ENCODE data around the gene GDAP2. TPM values are rescaled to one million over a fixed set of nuclear protein-coding genes. Genes with fewer than 3 reads are reported as not detected.
A peak's percentile ranks its signal among the peaks of the same experiment; 100 is the strongest.
"Not testable (repeated sequence)": the region's sequence is repeated elsewhere in the genome, so short reads cannot be mapped to it uniquely, and the experiment has no call there.

Gene GDAP2
- polyA plus RNA-seq, 2 donors, result 2.5 to 4.3 TPM

GRCh38 chr1:117942293-117942692 is 12.9 kb upstream of the GDAP2 start:
- Histone ChIP-seq H3K27me3 (ENCODE audit: control insufficient read depth in 1 of 2, insufficient read depth in 2 of 2, low read length in 2 of 2) (no peaks in the 10 kb centered on the region), H3K4me3 (ENCODE audit: low read depth in 1 of 2, low read length in 2 of 2) (no peak overlapping the region), H3K9me3 (ENCODE audit: control insufficient read depth in 2 of 2, insufficient read depth in 1 of 2, low read depth in 1 of 2, low read length in 1 of 2) (no peaks in the 10 kb centered on the region), H3K36me3 (ENCODE audit: control insufficient read depth in 2 of 2, insufficient read depth in 2 of 2, low read length in 1 of 2) (peaks cover 6 to 16% of the 10 kb centered on the region in 2 donors), H3K4me1 (ENCODE audit: control insufficient read depth in 2 of 2, insufficient read depth in 2 of 2, low read length in 1 of 2) (no peaks in the 10 kb centered on the region), H3K27ac (ENCODE audit: low read depth in 2 of 2, low read length in 1 of 2) (no peak overlapping the region)
- WGBS, 2 donors, result 96% methylated on average over 2 of the region's 2 CpGs

- WGBS, 2 donors, result 92 to 93% methylated on average over 2 of the region's 2 CpGs
- Histone ChIP-seq H3K27ac (ENCODE audit: low read depth in 2 of 2, low read length in 1 of 2) (no peak overlapping the region), H3K4me1 (ENCODE audit: control insufficient read depth in 2 of 2, insufficient read depth in 2 of 2, low read length in 1 of 2) (peaks cover 0 to 3% of the 10 kb centered on the region in 2 donors), H3K36me3 (ENCODE audit: control insufficient read depth in 2 of 2, insufficient read depth in 2 of 2, low read length in 1 of 2) (peaks cover 0 to 5% of the 10 kb centered on the region in 2 donors), H3K27me3 (ENCODE audit: control insufficient read depth in 1 of 2, insufficient read depth in 2 of 2, low read length in 2 of 2) (no peaks in the 10 kb centered on the region), H3K9me3 (ENCODE audit: control insufficient read depth in 2 of 2, insufficient read depth in 1 of 2, low read depth in 1 of 2, low read length in 1 of 2) (peaks cover 0 to 3% of the 10 kb centered on the region in 2 donors), H3K4me3 (ENCODE audit: low read depth in 1 of 2, low read length in 2 of 2) (no peak overlapping the region)
These were observed 4.3 kb upstream of the GDAP2 start for GRCh38 chr1:117933769-117934168.

- H3K27me3 ChIP-seq (ENCODE audit: control insufficient read depth in 1 of 2, insufficient read depth in 2 of 2, low read length in 2 of 2), result no peaks in the 10 kb centered on the region
- H3K27ac ChIP-seq (ENCODE audit: low read depth in 2 of 2, low read length in 1 of 2), result no peak overlapping the region
- H3K9me3 ChIP-seq (ENCODE audit: control insufficient read depth in 2 of 2, insufficient read depth in 1 of 2, low read depth in 1 of 2, low read length in 1 of 2), result peaks cover 0 to 3% of the 10 kb centered on the region in 2 donors
- no peak overlapping the region for H3K4me3 ChIP-seq (ENCODE audit: low read depth in 1 of 2, low read length in 2 of 2)
- H3K36me3 ChIP-seq (ENCODE audit: control insufficient read depth in 2 of 2, insufficient read depth in 2 of 2, low read length in 1 of 2), result peaks cover 0 to 2% of the 10 kb centered on the region in 2 donors
- H3K4me1 ChIP-seq (ENCODE audit: control insufficient read depth in 2 of 2, insufficient read depth in 2 of 2, low read length in 1 of 2), result peaks cover 0 to 3% of the 10 kb centered on the region in 2 donors
- 63 to 77% methylated on average over 4 of the region's 4 CpGs for WGBS, 2 donors
These were observed 3.2 kb upstream of the GDAP2 start for GRCh38 chr1:117932576-117932975.

- H3K36me3 ChIP-seq (ENCODE audit: control insufficient read depth in 2 of 2, insufficient read depth in 2 of 2, low read length in 1 of 2), result peaks cover 0 to 2% of the 10 kb centered on the region in 2 donors
- peaks cover 0 to 3% of the 10 kb centered on the region in 2 donors for H3K4me1 ChIP-seq (ENCODE audit: control insufficient read depth in 2 of 2, insufficient read depth in 2 of 2, low read length in 1 of 2)
- peak overlapping the region; percentile 92 to 96 for H3K4me3 ChIP-seq (ENCODE audit: low read depth in 1 of 2, low read length in 2 of 2)
- peaks cover 0 to 3% of the 10 kb centered on the region in 2 donors for H3K9me3 ChIP-seq (ENCODE audit: control insufficient read depth in 2 of 2, insufficient read depth in 1 of 2, low read depth in 1 of 2, low read length in 1 of 2)
- H3K27me3 ChIP-seq (ENCODE audit: control insufficient read depth in 1 of 2, insufficient read depth in 2 of 2, low read length in 2 of 2), result no peaks in the 10 kb centered on the region
- WGBS, 2 donors, result 1 to 4% methylated on average over 6 of the region's 6 CpGs
- no peak overlapping the region for H3K27ac ChIP-seq (ENCODE audit: low read depth in 2 of 2, low read length in 1 of 2)
These were observed 1.1 kb upstream of the GDAP2 start for GRCh38 chr1:117930484-117930883.

GRCh38 chr1:117930173-117930447 is 689 bp upstream of the GDAP2 start:
- H3K4me1 ChIP-seq (ENCODE audit: control insufficient read depth in 2 of 2, insufficient read depth in 2 of 2, low read length in 1 of 2), result peaks cover 0 to 3% of the 10 kb centered on the region in 2 donors
- H3K9me3 ChIP-seq (ENCODE audit: control insufficient read depth in 2 of 2, insufficient read depth in 1 of 2, low read depth in 1 of 2, low read length in 1 of 2), result peaks cover 0 to 3% of the 10 kb centered on the region in 2 donors
- peak overlapping the region; percentile 92 to 96 for H3K4me3 ChIP-seq (ENCODE audit: low read depth in 1 of 2, low read length in 2 of 2)
- no peaks in the 10 kb centered on the region for H3K27me3 ChIP-seq (ENCODE audit: control insufficient read depth in 1 of 2, insufficient read depth in 2 of 2, low read length in 2 of 2)
- H3K27ac ChIP-seq (ENCODE audit: low read depth in 2 of 2, low read length in 1 of 2), result peak overlapping the region; percentile 68 to 70
- WGBS, 2 donors, result 1% methylated on average over 12 of the region's 12 CpGs
- peaks cover 0 to 2% of the 10 kb centered on the region in 2 donors for H3K36me3 ChIP-seq (ENCODE audit: control insufficient read depth in 2 of 2, insufficient read depth in 2 of 2, low read length in 1 of 2)

GRCh38 chr1:117928881-117929342 is 509 bp downstream of the GDAP2 start:
- 0% methylated on average over 24 of the region's 24 CpGs for WGBS, 2 donors
- Histone ChIP-seq H3K36me3 (ENCODE audit: control insufficient read depth in 2 of 2, insufficient read depth in 2 of 2, low read length in 1 of 2) (no peaks in the 10 kb centered on the region), H3K4me1 (ENCODE audit: control insufficient read depth in 2 of 2, insufficient read depth in 2 of 2, low read length in 1 of 2) (peaks cover 0 to 3% of the 10 kb centered on the region in 2 donors), H3K27ac (ENCODE audit: low read depth in 2 of 2, low read length in 1 of 2) (peak overlapping the region; percentile 87 to 95), H3K4me3 (ENCODE audit: low read depth in 1 of 2, low read length in 2 of 2) (peak overlapping the region; percentile 92 to 96), H3K9me3 (ENCODE audit: control insufficient read depth in 2 of 2, insufficient read depth in 1 of 2, low read depth in 1 of 2, low read length in 1 of 2) (peaks cover 0 to 3% of the 10 kb centered on the region in 2 donors), H3K27me3 (ENCODE audit: control insufficient read depth in 1 of 2, insufficient read depth in 2 of 2, low read length in 2 of 2) (no peaks in the 10 kb centered on the region)

GRCh38 chr1:117925981-117926380 is 3.4 kb downstream of the GDAP2 start:
- Histone ChIP-seq H3K4me3 (ENCODE audit: low read depth in 1 of 2, low read length in 2 of 2) (no peak overlapping the region), H3K4me1 (ENCODE audit: control insufficient read depth in 2 of 2, insufficient read depth in 2 of 2, low read length in 1 of 2) (peaks cover 0 to 3% of the 10 kb centered on the region in 2 donors), H3K9me3 (ENCODE audit: control insufficient read depth in 2 of 2, insufficient read depth in 1 of 2, low read depth in 1 of 2, low read length in 1 of 2) (peaks cover 0 to 3% of the 10 kb centered on the region in 2 donors), H3K36me3 (ENCODE audit: control insufficient read depth in 2 of 2, insufficient read depth in 2 of 2, low read length in 1 of 2) (no peaks in the 10 kb centered on the region), H3K27ac (ENCODE audit: low read depth in 2 of 2, low read length in 1 of 2) (no peak overlapping the region), H3K27me3 (ENCODE audit: control insufficient read depth in 1 of 2, insufficient read depth in 2 of 2, low read length in 2 of 2) (no peaks in the 10 kb centered on the region)
- 92 to 99% methylated on average over 3 of the region's 3 CpGs for WGBS, 2 donors

GRCh38 chr1:117922717-117923116 is 6.7 kb downstream of the GDAP2 start:
- 82 to 83% methylated on average over 7 of the region's 7 CpGs for WGBS, 2 donors
- H3K27ac ChIP-seq (ENCODE audit: low read depth in 2 of 2, low read length in 1 of 2); H3K9me3 ChIP-seq (ENCODE audit: control insufficient read depth in 2 of 2, insufficient read depth in 1 of 2, low read depth in 1 of 2, low read length in 1 of 2); H3K27me3 ChIP-seq (ENCODE audit: control insufficient read depth in 1 of 2, insufficient read depth in 2 of 2, low read length in 2 of 2); H3K4me3 ChIP-seq (ENCODE audit: low read depth in 1 of 2, low read length in 2 of 2); H3K36me3 ChIP-seq (ENCODE audit: control insufficient read depth in 2 of 2, insufficient read depth in 2 of 2, low read length in 1 of 2); H3K4me1 ChIP-seq (ENCODE audit: control insufficient read depth in 2 of 2, insufficient read depth in 2 of 2, low read length in 1 of 2): not testable (repeated sequence)

GRCh38 chr1:117921991-117922390 is 7.4 kb downstream of the GDAP2 start:
- Histone ChIP-seq H3K36me3 (ENCODE audit: control insufficient read depth in 2 of 2, insufficient read depth in 2 of 2, low read length in 1 of 2) (no peaks in the 10 kb centered on the region), H3K9me3 (ENCODE audit: control insufficient read depth in 2 of 2, insufficient read depth in 1 of 2, low read depth in 1 of 2, low read length in 1 of 2) (no peaks in the 10 kb centered on the region), H3K27me3 (ENCODE audit: control insufficient read depth in 1 of 2, insufficient read depth in 2 of 2, low read length in 2 of 2) (no peaks in the 10 kb centered on the region), H3K27ac (ENCODE audit: low read depth in 2 of 2, low read length in 1 of 2) (no peak overlapping the region), H3K4me1 (ENCODE audit: control insufficient read depth in 2 of 2, insufficient read depth in 2 of 2, low read length in 1 of 2) (no peaks in the 10 kb centered on the region), H3K4me3 (ENCODE audit: low read depth in 1 of 2, low read length in 2 of 2) (no peak overlapping the region)
- WGBS, 2 donors, result 98% methylated on average over 2 of the region's 2 CpGs

GRCh38 chr1:117919376-117919775 is 10.0 kb downstream of the GDAP2 start:
- no peaks in the 10 kb centered on the region for H3K4me1 ChIP-seq (ENCODE audit: control insufficient read depth in 2 of 2, insufficient read depth in 2 of 2, low read length in 1 of 2)
- H3K9me3 ChIP-seq (ENCODE audit: control insufficient read depth in 2 of 2, insufficient read depth in 1 of 2, low read depth in 1 of 2, low read length in 1 of 2), result no peaks in the 10 kb centered on the region
- no peak overlapping the region for H3K4me3 ChIP-seq (ENCODE audit: low read depth in 1 of 2, low read length in 2 of 2)
- peaks cover 2 to 6% of the 10 kb centered on the region in 2 donors for H3K36me3 ChIP-seq (ENCODE audit: control insufficient read depth in 2 of 2, insufficient read depth in 2 of 2, low read length in 1 of 2)
- H3K27me3 ChIP-seq (ENCODE audit: control insufficient read depth in 1 of 2, insufficient read depth in 2 of 2, low read length in 2 of 2), result no peaks in the 10 kb centered on the region
- H3K27ac ChIP-seq (ENCODE audit: low read depth in 2 of 2, low read length in 1 of 2), result no peak overlapping the region
